HG03558 (cell line): ENCODE results near the gene ATP11A.
"Not testable (repeated sequence)": the region's sequence is repeated elsewhere in the genome, so short reads cannot be mapped to it uniquely, and the experiment has no call there.

ENCODE experiments used
- ATAC-seq: cut with Tn5 transposase; IDR thresholded peaks from one replicate; pipeline ENCODE4 v1.9.1; 2021; ENCODE audit warnings: moderate number of reproducible peaks; ENCODE audit not compliant: unreplicated experiment; ENCODE audit errors: extremely low read depth

Gene ATP11A

GRCh38 chr13:112828756-112829155 is 138.9 kb downstream of the ATP11A start:
- no peak for ATAC-seq

- no peak for ATAC-seq
Measured at GRCh38 chr13:112831196-112831595, 141.4 kb downstream of the ATP11A start.

DNA sequence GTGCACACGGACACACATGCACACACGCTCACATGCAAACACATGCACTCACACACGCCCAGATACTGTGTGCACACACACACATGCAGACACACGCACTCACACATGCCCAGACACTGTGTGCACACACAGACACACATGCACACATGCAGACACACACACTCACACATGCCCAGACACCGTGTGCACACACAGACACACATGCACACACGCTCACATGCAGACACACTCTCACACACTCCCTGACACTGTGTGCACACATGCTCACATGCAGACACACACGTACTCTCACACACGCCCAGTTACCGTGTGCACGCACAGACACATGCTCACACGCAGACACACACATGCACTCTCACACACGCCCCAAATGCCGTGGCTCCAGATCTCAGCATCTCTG is 142.0 kb downstream of the ATP11A start:
- ATAC-seq: no peak

GRCh38 chr13:112832811-112833210 is 143.0 kb downstream of the ATP11A start:
- no peak for ATAC-seq

GRCh38 chr13:112833551-112834257 is 143.9 kb downstream of the ATP11A start:
- no peak for ATAC-seq

DNA sequence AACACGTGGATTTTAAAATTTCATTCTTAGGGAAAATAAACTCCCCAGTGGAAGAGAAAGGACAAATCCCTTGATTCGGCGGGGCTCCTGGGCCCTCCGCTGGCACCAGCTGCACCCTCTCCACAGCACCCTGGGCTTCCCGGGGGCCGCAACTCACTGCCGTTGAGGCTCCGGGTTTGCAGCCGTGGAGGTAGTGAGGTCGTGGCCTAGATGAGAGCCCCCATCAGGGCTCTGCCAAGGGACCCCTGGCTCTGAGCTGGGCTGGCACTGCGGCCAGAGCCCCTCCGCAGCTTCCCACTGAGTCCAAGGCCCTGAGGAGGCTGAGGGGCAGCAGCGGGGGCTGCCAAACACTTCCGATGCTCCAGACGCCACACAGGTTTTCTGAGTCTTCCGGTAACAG is 145.5 kb downstream of the ATP11A start:
- ATAC-seq: no peak

- ATAC-seq: no peak
Measured at GRCh38 chr13:112835796-112836195, 146.0 kb downstream of the ATP11A start.

DNA sequence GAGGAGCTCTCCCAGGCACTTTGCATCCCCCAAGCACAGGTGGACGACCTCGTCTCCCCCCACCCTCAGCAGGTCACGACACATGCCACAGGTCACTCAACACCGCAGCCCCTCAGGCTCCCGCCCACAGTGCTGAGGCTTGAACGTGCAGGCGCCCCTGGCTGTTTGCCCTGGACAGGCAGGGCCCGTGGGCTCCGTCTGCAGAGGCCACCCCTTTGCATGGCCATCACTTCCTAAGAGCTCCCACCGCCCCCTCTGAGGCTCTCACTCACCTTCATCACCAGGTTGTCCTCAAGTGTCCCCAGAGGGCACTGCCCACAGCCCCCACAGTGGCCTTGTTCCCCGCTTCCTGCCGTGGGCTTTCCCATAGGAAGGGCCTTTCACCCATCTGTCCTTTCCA is 147.1 kb downstream of the ATP11A start:
- no peak for ATAC-seq

DNA sequence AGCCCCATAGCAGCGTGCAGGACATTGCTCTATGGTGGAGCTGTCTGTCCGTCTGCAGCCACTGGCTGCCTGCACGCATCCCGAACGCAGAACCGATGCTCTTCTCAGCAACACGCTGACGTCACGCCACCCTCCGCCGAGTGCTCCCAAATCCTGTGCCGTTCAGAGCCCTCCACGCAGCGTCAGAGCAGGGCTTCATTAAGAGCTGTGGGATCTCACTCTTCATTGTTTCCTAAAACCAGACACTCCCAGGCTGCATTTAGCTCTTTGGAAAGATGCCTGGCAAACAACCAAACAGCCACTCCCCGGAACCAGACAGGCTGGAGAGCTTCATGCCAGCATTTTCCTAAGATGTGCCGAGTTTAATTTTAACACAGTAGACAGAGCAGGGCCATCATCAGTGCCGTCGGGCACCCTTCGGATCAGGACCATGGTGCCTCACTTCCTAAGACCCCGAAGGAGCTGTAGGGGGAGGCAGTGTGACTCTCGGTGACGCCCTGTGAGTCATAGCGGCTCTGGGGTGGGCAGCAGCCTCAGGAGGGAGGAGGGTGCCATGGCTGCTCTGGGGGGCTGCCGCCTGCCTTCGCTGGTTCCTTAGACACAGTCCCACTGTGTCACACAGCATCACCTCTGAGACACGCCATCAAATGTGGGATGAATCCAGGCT is 147.7 kb downstream of the ATP11A start:
- ATAC-seq: no peak

DNA sequence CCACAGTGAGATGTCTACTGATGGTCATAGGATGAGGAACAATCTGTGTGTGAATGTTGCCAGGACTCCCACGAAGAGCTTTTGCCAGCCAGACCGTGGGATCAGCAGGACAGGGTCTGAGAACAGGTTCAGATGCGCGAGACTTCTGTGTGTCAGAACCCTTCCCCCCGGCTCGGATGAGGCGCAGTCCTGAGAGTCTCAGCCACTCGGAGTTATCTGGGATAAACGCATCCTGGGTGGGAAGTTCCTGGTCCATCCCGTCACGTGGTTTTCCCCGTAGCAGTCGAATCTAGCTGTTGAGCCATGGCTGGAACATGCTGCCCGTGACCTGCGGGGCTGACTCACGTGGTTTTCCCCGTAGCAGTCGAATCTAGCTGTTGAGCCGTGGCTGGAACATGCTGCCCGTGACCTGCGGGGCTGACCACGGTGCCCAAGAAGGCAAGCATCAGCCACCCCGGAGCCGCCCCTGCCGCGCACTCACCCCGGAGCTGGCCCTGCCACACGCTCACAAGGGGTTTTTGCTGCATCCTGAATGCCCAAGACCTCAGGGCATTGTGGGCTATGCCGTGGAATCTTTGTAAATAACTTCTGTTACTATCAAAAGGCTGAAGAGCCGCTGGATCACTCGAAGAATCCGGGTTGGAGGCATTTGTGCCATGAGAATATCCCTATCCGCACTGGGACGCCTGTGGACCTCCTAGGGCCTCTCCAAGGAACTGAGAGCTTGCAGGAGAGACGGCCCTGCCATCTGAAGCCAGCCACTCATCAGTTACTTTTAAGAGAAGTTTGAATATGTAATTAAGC is 148.4 kb downstream of the ATP11A start:
- ATAC-seq: no peak

DNA sequence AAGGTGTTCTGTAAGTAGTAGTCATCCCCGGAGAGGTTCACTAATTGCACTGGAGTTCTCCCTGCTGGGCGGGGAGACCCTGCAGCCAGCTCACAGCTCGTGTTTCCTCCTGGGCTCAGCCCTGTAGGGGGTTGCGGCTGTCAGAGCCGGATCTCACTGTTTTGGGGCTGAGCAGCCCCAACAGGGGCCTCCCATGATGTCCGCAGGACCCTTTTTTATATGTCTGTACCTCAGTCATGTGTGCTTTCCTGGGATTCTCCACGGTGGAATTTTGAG is 148.9 kb downstream of the ATP11A start:
- no peak for ATAC-seq

DNA sequence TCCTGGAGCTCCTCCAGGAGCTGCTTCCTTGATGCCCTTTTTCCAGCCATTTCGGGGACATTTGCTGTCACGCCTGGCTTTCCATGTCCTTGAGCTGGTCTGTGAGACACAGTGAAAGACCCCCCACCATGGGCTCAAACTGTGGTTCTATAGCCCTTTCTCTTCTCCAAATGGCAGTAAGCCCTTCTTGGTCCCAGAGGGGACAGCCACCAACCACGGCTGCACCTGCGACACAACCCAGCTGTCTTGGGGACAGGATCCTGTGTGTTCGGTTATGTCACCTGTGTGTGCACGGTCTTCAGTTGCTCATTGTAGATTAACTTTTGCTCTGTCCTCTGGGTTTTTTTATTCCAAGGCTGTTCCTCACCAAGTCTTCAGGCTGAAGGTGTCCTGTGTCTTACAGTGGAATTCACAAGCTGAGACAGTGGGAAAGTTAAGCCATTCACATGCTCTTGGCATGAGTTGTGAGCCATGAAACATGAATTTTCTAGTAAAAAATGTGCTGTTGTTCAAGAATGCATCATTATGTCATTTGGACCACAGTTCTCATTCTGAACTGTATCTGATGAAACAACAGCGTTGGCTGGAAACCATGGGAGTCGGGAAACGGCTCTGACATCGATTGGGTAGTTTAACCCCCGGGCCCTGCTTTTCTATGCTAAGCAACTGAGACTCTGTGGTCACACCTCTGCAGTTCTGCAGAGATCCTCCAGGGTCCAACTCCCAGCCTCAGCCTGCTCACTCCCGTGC is 149.7 kb downstream of the ATP11A start:
- no peak for ATAC-seq

DNA sequence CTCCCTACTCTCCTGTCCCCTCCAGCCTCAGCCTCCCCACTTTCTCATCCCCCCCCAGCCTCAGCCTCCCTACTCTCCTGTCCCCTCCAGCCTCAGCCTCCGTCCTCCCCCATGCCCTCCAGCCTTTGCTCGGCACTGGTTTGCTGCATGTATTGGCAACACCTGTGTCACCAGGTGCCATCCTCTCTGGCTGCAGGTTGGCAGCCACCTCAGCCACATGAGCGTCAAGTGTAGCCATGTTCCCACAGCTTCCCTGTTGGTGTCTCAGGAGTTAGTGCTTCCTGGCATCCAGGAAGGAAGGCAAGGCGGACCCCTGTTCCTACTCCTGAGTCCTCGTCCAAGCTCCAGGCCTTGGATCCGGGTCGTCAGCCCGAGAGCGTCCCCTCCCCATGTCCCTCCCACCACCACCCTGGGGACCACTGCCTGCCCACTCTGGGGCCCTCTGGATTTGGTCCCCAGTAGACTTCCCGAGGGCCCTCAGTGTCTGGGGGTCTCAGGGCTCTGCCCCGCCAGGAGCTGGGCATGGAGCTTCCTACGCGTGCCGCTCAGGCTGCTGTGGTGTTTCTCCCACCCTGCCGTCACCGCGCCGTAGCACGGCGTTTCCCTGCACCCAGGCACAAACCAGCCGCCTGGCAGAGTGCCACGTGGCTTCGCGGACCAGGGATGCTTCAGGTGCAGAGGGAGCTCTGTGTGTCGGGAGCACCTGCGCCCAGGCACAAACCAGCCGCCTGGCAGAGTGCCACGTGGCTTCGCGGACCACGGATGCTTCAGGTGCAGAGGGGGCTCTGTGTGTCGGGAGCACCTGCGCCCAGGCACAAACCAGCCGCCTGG is 150.8 kb downstream of the ATP11A start:
- ATAC-seq: no peak

DNA sequence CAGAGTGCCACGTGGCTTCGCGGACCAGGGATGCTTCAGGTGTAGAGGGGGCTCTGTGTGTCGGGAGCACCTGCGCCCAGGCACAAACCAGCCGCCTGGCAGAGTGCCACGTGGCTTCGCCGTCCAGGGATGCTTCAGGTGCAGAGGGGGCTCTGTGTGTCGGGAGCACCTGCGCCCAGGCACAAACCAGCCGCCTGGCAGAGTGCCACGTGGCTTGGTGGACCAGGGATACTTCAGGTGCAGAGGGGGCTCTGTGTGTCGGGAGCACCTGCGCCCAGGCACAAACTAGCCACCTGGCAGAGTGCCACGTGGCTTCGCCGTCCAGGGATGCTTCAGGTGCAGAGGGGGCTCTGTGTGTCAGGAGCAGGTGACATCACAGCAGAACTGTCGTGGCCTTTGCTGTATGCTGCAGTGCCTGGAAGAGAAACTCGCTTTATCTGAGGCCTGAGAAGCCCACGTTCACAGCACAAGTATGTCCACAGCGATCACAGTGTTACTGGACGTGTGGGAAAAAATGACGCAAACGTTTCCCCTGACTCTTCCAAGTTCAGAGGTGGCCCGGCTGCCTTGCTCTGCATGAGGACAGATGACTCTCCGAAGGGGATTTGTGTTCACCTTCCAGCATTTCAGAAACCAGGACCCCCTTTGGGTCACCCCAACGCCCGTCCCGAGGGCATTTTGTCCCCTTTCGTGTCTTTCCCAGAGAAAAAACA is 151.6 kb downstream of the ATP11A start:
- not testable (repeated sequence) for ATAC-seq

- ATAC-seq: no peak
Measured at GRCh38 chr13:112842343-112842856, 152.6 kb downstream of the ATP11A start.

- ATAC-seq: no peak
Measured at GRCh38 chr13:112842931-112843391, 153.1 kb downstream of the ATP11A start.

- no peak for ATAC-seq
Measured at GRCh38 chr13:112843392-112844111, 153.7 kb downstream of the ATP11A start.

DNA sequence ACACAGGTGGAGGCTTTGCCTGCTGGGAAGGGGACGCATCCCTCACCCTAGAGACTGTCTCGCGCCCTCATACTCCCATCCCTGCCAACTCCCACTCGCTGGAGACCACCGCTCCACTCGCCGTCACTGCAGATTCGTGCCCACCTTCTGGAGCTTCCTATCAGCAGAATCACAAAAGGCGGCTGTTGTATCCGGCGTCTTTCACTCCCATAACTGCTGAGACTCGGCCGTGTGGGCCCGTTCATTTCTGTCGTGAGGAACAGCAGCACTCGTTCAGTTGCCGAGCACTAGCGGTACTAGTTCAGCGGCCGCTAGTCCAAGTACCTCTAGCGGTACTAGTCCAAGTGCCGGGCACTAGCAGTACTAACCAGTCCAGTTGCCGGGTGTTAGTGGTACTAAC is 154.6 kb downstream of the ATP11A start:
- ATAC-seq: no peak
